Mesenchymal stem cell (in vitro differentiated cells and primary cell): ENCODE data around the gene TFDP1.

Experiments used
- DNase-seq: peaks from one replicate; pipeline ENCODE4 v3.0.0-alpha.2; 2013
- H2AFZ ChIP-seq: one replicate; pipeline ENCODE4 v1.6.1; 2013; ENCODE audit warnings: low read depth, mild to moderate bottlenecking, control low read depth, inconsistent platforms, low read length, moderate library complexity
- H2AK5ac ChIP-seq: 2 replicates; pipeline ENCODE4 v1.6.1; 2013; ENCODE audit warnings: low read length, moderate library complexity, mild to moderate bottlenecking, inconsistent platforms; ENCODE audit not compliant: severe bottlenecking
- H2BK120ac ChIP-seq: one replicate; pipeline ENCODE4 v1.6.1; 2013; ENCODE audit warnings: low read depth, mild to moderate bottlenecking, inconsistent platforms, low read length, moderate library complexity
- H2BK12ac ChIP-seq, 2 experiments: one replicate each; pipeline ENCODE4 v1.6.1; 2013; ENCODE audit warnings: inconsistent platforms in 2 of 2, low read length in 2 of 2, mild to moderate bottlenecking in 2 of 2, moderate library complexity in 2 of 2, control low read depth in 1 of 2
- H2BK15ac ChIP-seq: one replicate; pipeline ENCODE4 v1.6.1; 2013; ENCODE audit warnings: mild to moderate bottlenecking, low read depth, inconsistent platforms; ENCODE audit not compliant: poor library complexity, severe bottlenecking
- H2BK5ac ChIP-seq: 2 replicates; pipeline ENCODE4 v1.6.1; 2013; ENCODE audit warnings: low read depth, mild to moderate bottlenecking, low read length, control low read depth, inconsistent platforms; ENCODE audit not compliant: poor library complexity, severe bottlenecking
- H3K14ac ChIP-seq, 2 experiments: one replicate each; pipeline ENCODE4 v1.6.1; 2013; ENCODE audit warnings: inconsistent platforms in 2 of 2, low read length in 2 of 2, control low read depth in 1 of 2, mild to moderate bottlenecking in 1 of 2, moderate library complexity in 1 of 2
- H3K18ac ChIP-seq, 2 experiments: one replicate each; pipeline ENCODE4 v1.6.1; 2013; ENCODE audit warnings: inconsistent platforms in 2 of 2, low read length in 2 of 2, control low read depth in 1 of 2, low read depth in 1 of 2, mild to moderate bottlenecking in 1 of 2
- H3K23ac ChIP-seq, 2 experiments: one replicate each; pipeline ENCODE4 v1.6.1; 2013; ENCODE audit warnings: inconsistent platforms in 2 of 2, low read length in 2 of 2, mild to moderate bottlenecking in 2 of 2, moderate library complexity in 2 of 2, control low read depth in 1 of 2
- H3K27ac ChIP-seq: 2 replicates; pipeline ENCODE4 v1.5.1; 2013; ENCODE audit warnings: mild to moderate bottlenecking, moderate library complexity, low read length, control low read depth, inconsistent platforms; ENCODE audit not compliant: poor library complexity, severe bottlenecking
- H3K27me3 ChIP-seq, 2 experiments: 2 replicates each; pipeline versions ENCODE4 v1.6.1 to v1.7.0; 2013; ENCODE audit warnings: low read length in 2 of 2, mild to moderate bottlenecking in 2 of 2, moderate library complexity in 2 of 2, control low read depth in 1 of 2, inconsistent platforms in 1 of 2; ENCODE audit not compliant: control insufficient read depth in 1 of 2, insufficient read depth in 1 of 2
- H3K36me3 ChIP-seq, 2 experiments: 2 replicates each; pipeline versions ENCODE4 v1.6.1 to v1.7.0; 2013; ENCODE audit warnings: low read length in 2 of 2, control low read depth in 1 of 2, inconsistent platforms in 1 of 2, low read depth in 1 of 2, mild to moderate bottlenecking in 1 of 2; ENCODE audit not compliant: insufficient read depth in 2 of 2, control insufficient read depth in 1 of 2
- H3K4ac ChIP-seq, 2 experiments: one replicate each; pipeline ENCODE4 v1.6.1; 2013; ENCODE audit warnings: inconsistent platforms in 2 of 2, low read length in 2 of 2, mild to moderate bottlenecking in 2 of 2, moderate library complexity in 2 of 2, control low read depth in 1 of 2, low read depth in 1 of 2
- H3K4me1 ChIP-seq: 2 replicates; pipeline ENCODE4 v1.6.1; 2013; ENCODE audit warnings: low read depth, low read length, control low read depth; ENCODE audit not compliant: control insufficient read depth, insufficient read depth
- H3K4me2 ChIP-seq: 2 replicates; pipeline ENCODE4 v1.6.1; 2013; ENCODE audit warnings: low read length, mild to moderate bottlenecking, inconsistent platforms; ENCODE audit not compliant: poor library complexity, severe bottlenecking
- H3K4me3 ChIP-seq, 2 experiments: 2 replicates each; pipeline versions ENCODE4 v1.5.1 to v1.7.0; 2013; ENCODE audit warnings: low read length in 2 of 2, mild to moderate bottlenecking in 2 of 2, control low read depth in 1 of 2, low read depth in 1 of 2; ENCODE audit not compliant: insufficient read depth in 1 of 2
- H3K79me1 ChIP-seq: replicated peaks from 2 replicates; pipeline ENCODE4 v1.6.1; 2013; ENCODE audit warnings: mild to moderate bottlenecking, control low read depth, low read length, inconsistent platforms; ENCODE audit not compliant: poor library complexity, severe bottlenecking
- H3K9ac ChIP-seq: 2 replicates; pipeline ENCODE4 v1.7.0; 2013; ENCODE audit warnings: mild to moderate bottlenecking, low read length, moderate library complexity
- H3K9me3 ChIP-seq: 2 replicates; pipeline ENCODE4 v1.7.0; 2013; ENCODE audit warnings: mild to moderate bottlenecking, low read length; ENCODE audit not compliant: control insufficient read depth
- H4K8ac ChIP-seq: one replicate; pipeline ENCODE4 v1.6.1; 2013; ENCODE audit warnings: inconsistent platforms, mild to moderate bottlenecking, low read length, moderate library complexity
- H4K91ac ChIP-seq: one replicate; pipeline ENCODE4 v1.6.1; 2013; ENCODE audit warnings: mild to moderate bottlenecking, low read length, inconsistent platforms
- WGBS: methylation state at CpG from one replicate; pipeline ENCODE4 v1.1.7; 2013; ENCODE audit warnings: mixed read lengths; 5-methylcytosine and 5-hydroxymethylcytosine counted together

Gene TFDP1

GRCh38 chr13:113607889-113608635 lies 23.5 kb downstream of the TFDP1 start:
- H2BK12ac ChIP-seq = no peak overlapping the region
- no peaks in the 10 kb centered on the region for H3K9me3 ChIP-seq
- H2BK120ac ChIP-seq = no peak overlapping the region
- no peak overlapping the region for H3K14ac ChIP-seq
- H3K27ac ChIP-seq = no peak overlapping the region
- peaks cover 38% of the 10 kb centered on the region for H3K79me1 ChIP-seq
- no peaks in the 10 kb centered on the region for H3K27me3 ChIP-seq
- H3K23ac ChIP-seq = no peak overlapping the region
- H3K36me3 ChIP-seq = peaks cover 46 to 72% of the 10 kb centered on the region in 2 experiments
- no peak overlapping the region for H4K8ac ChIP-seq
- H3K4me2 ChIP-seq = no peak overlapping the region
- peak overlapping the region; percentile 9 for H4K91ac ChIP-seq
- no peak for DNase-seq
- no peak overlapping the region for H2AK5ac ChIP-seq
- WGBS = 97% methylated on average over 25 of the region's 25 CpGs
- no peak overlapping the region for H3K18ac ChIP-seq
- no peak overlapping the region for H2BK5ac ChIP-seq
- no peak overlapping the region for H3K4ac ChIP-seq
- no peak overlapping the region for H2AFZ ChIP-seq
- H3K4me3 ChIP-seq = no peak overlapping the region
- peaks cover 18% of the 10 kb centered on the region for H3K4me1 ChIP-seq
- H3K9ac ChIP-seq = no peak overlapping the region
- no peak overlapping the region for H2BK15ac ChIP-seq

DNA sequence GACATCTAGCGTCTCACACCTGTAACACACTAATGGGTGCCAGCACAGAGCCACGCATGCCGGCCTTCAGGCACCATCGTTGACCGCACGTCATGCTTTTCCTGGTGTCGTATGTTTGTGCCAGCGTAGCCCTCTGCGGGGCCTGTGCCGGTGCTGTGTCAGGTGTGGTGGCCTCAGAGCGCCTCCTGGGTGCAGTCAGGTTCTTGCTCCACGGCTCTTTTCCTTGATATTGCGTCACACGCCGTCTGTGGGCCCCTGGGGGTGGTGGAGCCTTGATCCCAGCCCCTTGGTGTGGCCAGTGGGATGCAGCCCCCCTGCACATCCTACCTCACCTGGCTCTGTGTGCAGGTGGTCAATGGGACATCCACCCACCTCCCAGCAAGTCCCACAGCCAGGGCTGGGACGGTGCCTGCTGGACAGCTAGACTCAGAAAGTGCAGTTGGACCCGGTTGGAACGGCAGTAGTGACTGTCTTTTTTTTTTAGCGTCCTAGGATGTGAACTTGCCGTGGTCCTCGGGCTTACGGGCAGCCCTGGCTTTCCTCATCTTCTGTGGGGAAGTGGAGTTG lies 24.5 kb downstream of the TFDP1 start:
- H3K4me2 ChIP-seq = no peak overlapping the region
- H3K4ac ChIP-seq = no peak overlapping the region
- H3K18ac ChIP-seq = no peak overlapping the region
- peaks cover 38% of the 10 kb centered on the region for H3K79me1 ChIP-seq
- no peaks in the 10 kb centered on the region for H3K9me3 ChIP-seq
- H2BK15ac ChIP-seq = no peak overlapping the region
- H3K14ac ChIP-seq = no peak overlapping the region
- no peak overlapping the region for H4K8ac ChIP-seq
- H3K27ac ChIP-seq = no peak overlapping the region
- no peak overlapping the region for H2AFZ ChIP-seq
- no peak overlapping the region for H2BK12ac ChIP-seq
- no peak overlapping the region for H2AK5ac ChIP-seq
- no peak overlapping the region for H2BK5ac ChIP-seq
- H3K4me1 ChIP-seq = peaks cover 18% of the 10 kb centered on the region
- peaks cover 54 to 79% of the 10 kb centered on the region in 2 experiments for H3K36me3 ChIP-seq
- no peaks in the 10 kb centered on the region for H3K27me3 ChIP-seq
- H3K4me3 ChIP-seq = no peak overlapping the region
- H2BK120ac ChIP-seq = no peak overlapping the region
- no peak overlapping the region for H3K23ac ChIP-seq
- no peak overlapping the region for H4K91ac ChIP-seq
- DNase-seq = no peak
- H3K9ac ChIP-seq = no peak overlapping the region
- WGBS = 99% methylated on average over 22 of the region's 22 CpGs

GRCh38 chr13:113609616-113610015 lies 25.1 kb downstream of the TFDP1 start:
- Histone ChIP-seq H2AFZ (no peak overlapping the region), H3K4me3 (no peak overlapping the region), H3K23ac (no peak overlapping the region), H3K4ac (no peak overlapping the region), H2BK120ac (no peak overlapping the region), H3K36me3 (peaks cover 57 to 82% of the 10 kb centered on the region in 2 experiments), H3K9ac (no peak overlapping the region), H3K18ac (no peak overlapping the region), H4K91ac (no peak overlapping the region), H3K27me3 (no peaks in the 10 kb centered on the region), H4K8ac (no peak overlapping the region), H3K14ac (no peak overlapping the region), H2BK12ac (no peak overlapping the region), H2BK15ac (no peak overlapping the region), H3K4me2 (no peak overlapping the region), H3K4me1 (peaks cover 18% of the 10 kb centered on the region), H3K27ac (no peak overlapping the region), H2AK5ac (no peak overlapping the region), H3K79me1 (peaks cover 39% of the 10 kb centered on the region), H3K9me3 (no peaks in the 10 kb centered on the region), H2BK5ac (no peak overlapping the region)
- no peak for DNase-seq
- WGBS = 99% methylated on average over 13 of the region's 13 CpGs

GRCh38 chr13:113610266-113610665 lies 25.7 kb downstream of the TFDP1 start:
- DNase-seq = no peak
- Histone ChIP-seq H2BK15ac (no peak overlapping the region), H3K23ac (no peak overlapping the region), H3K9ac (no peak overlapping the region), H3K9me3 (no peaks in the 10 kb centered on the region), H3K4me3 (no peak overlapping the region), H3K18ac (no peak overlapping the region), H3K27ac (no peak overlapping the region), H3K4me2 (no peak overlapping the region), H3K36me3 (peaks cover 57 to 85% of the 10 kb centered on the region in 2 experiments), H3K27me3 (no peaks in the 10 kb centered on the region), H2BK120ac (no peak overlapping the region), H3K14ac (peak overlapping the region in 1 of 2 experiments; percentile 84), H2AK5ac (no peak overlapping the region), H3K4me1 (peaks cover 17% of the 10 kb centered on the region), H3K79me1 (peaks cover 41% of the 10 kb centered on the region), H2BK12ac (no peak overlapping the region), H2BK5ac (no peak overlapping the region), H3K4ac (no peak overlapping the region), H2AFZ (no peak overlapping the region), H4K91ac (peak overlapping the region; percentile 23), H4K8ac (no peak overlapping the region)
- 98% methylated on average over 18 of the region's 19 CpGs for WGBS
